Smooth muscle cell (in vitro differentiated cells): ENCODE data around the gene WDR54. TPM values are rescaled to one million over a fixed set of nuclear protein-coding genes. Genes with fewer than 3 reads are reported as not detected.

Source experiments
- DNase-seq: peaks from one replicate; lab custom pipeline; 2025; ENCODE audit not compliant: unreplicated experiment; lab: John Stamatoyannopoulos, UW
- H2AFZ ChIP-seq: fragments of 200-600 bp; sonication (generic); 2 replicates; pipeline ENCODE4 v1.6.0; 2016; ENCODE audit warnings: antibody characterized with exemption, low read depth, mild to moderate bottlenecking
- H3F3A ChIP-seq: fragments of 200-600 bp; sonication (generic); 2 replicates; pipeline ENCODE4 v1.6.0; 2017; ENCODE audit warnings: antibody characterized with exemption, low read depth
- H3K27ac ChIP-seq: fragments of 200-600 bp; sonication (generic); 2 replicates; pipeline ENCODE4 v1.5.1; 2016; ENCODE audit warnings: low read depth, mild to moderate bottlenecking
- H3K27me3 ChIP-seq: fragments of 200-600 bp; sonication (generic); 2 replicates; pipeline ENCODE4 v1.6.1; 2016; ENCODE audit warnings: low read depth, mild to moderate bottlenecking
- H3K36me3 ChIP-seq: fragments of 200-600 bp; sonication (generic); 2 replicates; pipeline ENCODE4 v1.5.1; 2016; ENCODE audit warnings: low read depth
- H3K4me1 ChIP-seq: fragments of 200-600 bp; sonication (generic); 2 replicates; pipeline ENCODE4 v1.5.1; 2016; ENCODE audit warnings: low read depth
- H3K4me2 ChIP-seq: fragments of 200-600 bp; sonication (generic); 2 replicates; pipeline ENCODE4 v1.6.0; 2016; ENCODE audit warnings: mild to moderate bottlenecking
- H3K4me3 ChIP-seq: fragments of 200-600 bp; sonication (generic); 2 replicates; pipeline ENCODE4 v1.5.1; 2016; ENCODE audit warnings: mild to moderate bottlenecking
- H3K79me2 ChIP-seq: fragments of 200-600 bp; sonication (generic); 2 replicates; pipeline ENCODE4 v1.6.0; 2016; ENCODE audit warnings: low read depth, mild to moderate bottlenecking
- H3K9ac ChIP-seq: fragments of 200-600 bp; sonication (generic); 2 replicates; pipeline ENCODE4 v1.6.0; 2016; ENCODE audit warnings: low read depth
- H3K9me3 ChIP-seq: fragments of 200-600 bp; sonication (generic); replicated peaks from 2 replicates; pipeline ENCODE4 v1.5.1; 2016; ENCODE audit warnings: low read depth
- H4K20me1 ChIP-seq: fragments of 200-600 bp; sonication (generic); 2 replicates; pipeline ENCODE4 v1.6.0; 2016; ENCODE audit warnings: low read depth
- WGBS: methylation state at CpG from one replicate; pipeline ENCODE4 v1.1.7; 2016; ENCODE audit warnings: low lambda C conversion rate; 5-methylcytosine and 5-hydroxymethylcytosine counted together
- polyA plus RNA-seq: library from polyadenylated mRNA; unstranded; fragments of >200 nt; fragmentation: Nextera tagmentation; extraction: Ambion mirVana; gene quantifications from 2 replicates; pipeline ENCODE4 v1.2.1, GENCODE V29; 2016
- total RNA-seq: library from RNA; depleted of rRNA; stranded (reverse); fragments of >200 nt; gene quantifications from 2 replicates; pipeline ENCODE4 v1.2.3, GENCODE V29; 2014
- TF ChIP-seq, protein P1 (sequence below): fragments of 200-600 bp; sonication (generic); IDR thresholded peaks from 2 replicates; pipeline ENCODE4 v1.5.1; 2017; ENCODE audit warnings: borderline replicate concordance, mild to moderate bottlenecking, antibody characterized with exemption; ENCODE audit not compliant: insufficient read depth, poor library complexity, severe bottlenecking

Gene WDR54
- total and polyA plus RNA-seq, 2 experiments from 2014 or later, result 52.3 to 59.2 TPM

GRCh38 chr2:74444498-74445318 is 23.2 kb downstream of the WDR54 start:
- Histone ChIP-seq H3K9me3 (no peaks in the 10 kb centered on the region), H3K4me3 (no peak overlapping the region), H3K4me2 (peak overlapping the region; percentile 37), H3K27ac (peak overlapping the region; percentile 63), H3K9ac (no peak overlapping the region), H3K27me3 (no peaks in the 10 kb centered on the region), H3K79me2 (peaks cover 8% of the 10 kb centered on the region), H3K4me1 (peaks cover 1% of the 10 kb centered on the region), H3K36me3 (no peaks in the 10 kb centered on the region), H3F3A (peaks cover 15% of the 10 kb centered on the region), H2AFZ (no peak overlapping the region), H4K20me1 (peaks cover under 1% of the 10 kb centered on the region)
- TF ChIP-seq, protein P1, sequence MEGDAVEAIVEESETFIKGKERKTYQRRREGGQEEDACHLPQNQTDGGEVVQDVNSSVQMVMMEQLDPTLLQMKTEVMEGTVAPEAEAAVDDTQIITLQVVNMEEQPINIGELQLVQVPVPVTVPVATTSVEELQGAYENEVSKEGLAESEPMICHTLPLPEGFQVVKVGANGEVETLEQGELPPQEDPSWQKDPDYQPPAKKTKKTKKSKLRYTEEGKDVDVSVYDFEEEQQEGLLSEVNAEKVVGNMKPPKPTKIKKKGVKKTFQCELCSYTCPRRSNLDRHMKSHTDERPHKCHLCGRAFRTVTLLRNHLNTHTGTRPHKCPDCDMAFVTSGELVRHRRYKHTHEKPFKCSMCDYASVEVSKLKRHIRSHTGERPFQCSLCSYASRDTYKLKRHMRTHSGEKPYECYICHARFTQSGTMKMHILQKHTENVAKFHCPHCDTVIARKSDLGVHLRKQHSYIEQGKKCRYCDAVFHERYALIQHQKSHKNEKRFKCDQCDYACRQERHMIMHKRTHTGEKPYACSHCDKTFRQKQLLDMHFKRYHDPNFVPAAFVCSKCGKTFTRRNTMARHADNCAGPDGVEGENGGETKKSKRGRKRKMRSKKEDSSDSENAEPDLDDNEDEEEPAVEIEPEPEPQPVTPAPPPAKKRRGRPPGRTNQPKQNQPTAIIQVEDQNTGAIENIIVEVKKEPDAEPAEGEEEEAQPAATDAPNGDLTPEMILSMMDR, result no peak
- no peak for DNase-seq
- 28% methylated on average over 5 of the region's 5 CpGs for WGBS

- Histone ChIP-seq H3K27ac (no peak overlapping the region), H3K36me3 (no peaks in the 10 kb centered on the region), H3K9me3 (no peaks in the 10 kb centered on the region), H3K4me3 (no peak overlapping the region), H4K20me1 (no peaks in the 10 kb centered on the region), H3K27me3 (no peaks in the 10 kb centered on the region), H3K4me1 (no peaks in the 10 kb centered on the region), H3K9ac (no peak overlapping the region), H3K4me2 (no peak overlapping the region), H3K79me2 (no peaks in the 10 kb centered on the region), H2AFZ (no peak overlapping the region), H3F3A (peaks cover 5% of the 10 kb centered on the region)
- TF ChIP-seq, protein P1, result no peak
- 95% methylated on average over 5 of the region's 5 CpGs for WGBS
- no peak for DNase-seq
Observed at GRCh38 chr2:74447230-74447999, 25.9 kb downstream of the WDR54 start.

DNA sequence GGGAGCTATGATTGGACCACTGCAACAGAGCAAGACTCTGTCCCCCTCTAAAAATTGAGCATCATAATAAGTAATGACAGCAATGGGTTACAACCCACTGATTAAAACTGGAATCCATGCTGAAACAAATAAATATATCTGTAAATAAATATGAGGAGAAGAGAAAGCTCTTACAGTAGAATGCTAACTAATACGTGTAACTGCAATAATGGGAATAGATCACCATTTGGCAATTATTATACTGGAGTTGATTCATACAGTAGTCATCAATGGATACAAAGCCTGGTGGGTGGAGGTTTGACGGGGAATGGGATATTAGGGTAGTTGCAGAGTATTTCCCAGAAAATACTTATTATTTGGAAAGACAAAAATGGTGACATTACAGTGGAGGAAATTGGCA is 27.2 kb downstream of the WDR54 start:
- TF ChIP-seq, protein P1, result no peak
- 79% methylated on average over 2 of the region's 2 CpGs for WGBS

More for the DNA sequence above, 27.2 kb downstream of the WDR54 start:
- Histone ChIP-seq H3F3A (peaks cover 8% of the 10 kb centered on the region), H3K36me3 (no peaks in the 10 kb centered on the region), H3K9me3 (no peaks in the 10 kb centered on the region), H3K4me2 (no peak overlapping the region), H3K79me2 (no peaks in the 10 kb centered on the region), H3K27ac (no peak overlapping the region), H3K4me1 (no peaks in the 10 kb centered on the region), H2AFZ (no peak overlapping the region), H3K4me3 (no peak overlapping the region), H3K9ac (no peak overlapping the region), H4K20me1 (no peaks in the 10 kb centered on the region), H3K27me3 (no peaks in the 10 kb centered on the region)
- no peak for DNase-seq
